Epithelial cell of esophagus (primary cell): ENCODE results near the gene HYDIN.
A peak's percentile ranks its signal among the peaks of the same experiment; 100 is the strongest.

Experiments
- DNase-seq: peaks from one replicate; pipeline ENCODE4 v3.0.0; 2010; ENCODE audit warnings: low read depth
- H3K4me3 ChIP-seq: 2 replicates; pipeline ENCODE4 v1.5.1; 2011; ENCODE audit warnings: mild to moderate bottlenecking, low read length, control low read depth
- CTCF ChIP-seq: IDR thresholded peaks from 2 replicates; pipeline ENCODE4 v1.5.1; 2011; ENCODE audit warnings: low read depth, mild to moderate bottlenecking, low read length, control low read depth, inconsistent platforms; ENCODE audit not compliant: insufficient read depth; ENCODE audit errors: missing control alignments

Gene HYDIN

GRCh38 chr16:71250461-71251235 is 20.1 kb upstream of the HYDIN start:
- peak; percentile 11 for TF ChIP-seq CTCF

GRCh38 chr16:71249399-71249798 is 18.9 kb upstream of the HYDIN start:
- no peak for TF ChIP-seq CTCF
- no peak overlapping the region for H3K4me3 ChIP-seq
- DNase-seq = no peak

More at GRCh38 chr16:71250461-71251235, 20.1 kb upstream of the HYDIN start:
- peak; percentile 86 for DNase-seq
- H3K4me3 ChIP-seq = no peak overlapping the region

DNA sequence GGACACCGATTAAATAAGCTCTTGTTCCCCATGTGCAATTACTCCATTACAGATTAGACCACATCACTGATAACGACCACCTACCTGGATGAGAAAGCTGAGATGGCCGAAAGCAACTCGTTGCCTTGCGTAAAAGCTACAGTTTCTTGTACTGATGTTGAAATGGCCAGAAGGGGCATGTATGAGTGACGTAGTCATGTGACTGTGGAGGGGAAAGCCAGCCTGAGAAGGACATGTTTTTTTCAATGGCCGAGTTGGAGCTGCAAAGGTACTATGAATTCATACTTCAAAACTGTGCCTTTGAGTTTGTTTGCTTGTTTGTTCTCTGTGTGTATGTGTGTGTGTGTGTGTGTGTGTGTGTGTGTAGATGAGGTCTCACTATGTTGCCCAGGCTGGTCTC is 17.0 kb upstream of the HYDIN start:
- no peak for TF ChIP-seq CTCF
- no peak overlapping the region for H3K4me3 ChIP-seq
- DNase-seq = no peak

GRCh38 chr16:71246309-71246708 is 15.8 kb upstream of the HYDIN start:
- no peak for DNase-seq
- no peak overlapping the region for H3K4me3 ChIP-seq
- TF ChIP-seq CTCF = no peak

DNA sequence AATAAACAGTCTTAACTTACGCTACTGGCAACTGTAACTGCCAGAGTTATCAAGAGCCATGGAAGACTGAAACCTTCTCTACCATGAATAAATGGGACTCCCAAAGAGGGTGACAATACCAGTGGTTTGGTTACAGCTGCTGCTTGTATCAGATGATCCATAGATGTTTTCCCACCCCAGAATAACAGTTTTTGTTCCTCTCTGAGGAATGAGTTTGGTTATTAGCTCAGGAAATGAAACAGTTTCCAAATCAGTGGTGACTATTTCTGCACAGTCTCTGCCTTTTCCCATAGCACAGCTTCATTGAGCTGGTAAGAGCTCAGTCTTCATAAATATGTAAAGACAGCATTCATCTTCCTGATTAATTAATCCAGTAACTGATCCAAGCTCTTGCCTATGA is 14.0 kb upstream of the HYDIN start:
- no peak overlapping the region for H3K4me3 ChIP-seq
- no peak for TF ChIP-seq CTCF
- no peak for DNase-seq

- no peak for DNase-seq
- no peak for TF ChIP-seq CTCF
- H3K4me3 ChIP-seq = no peak overlapping the region
These were observed 12.1 kb upstream of the HYDIN start for GRCh38 chr16:71242601-71243000.

- no peak for DNase-seq
- H3K4me3 ChIP-seq = no peak overlapping the region
- no peak for TF ChIP-seq CTCF
These were observed 11.5 kb upstream of the HYDIN start for GRCh38 chr16:71242036-71242435.
